ENCODE measurements around the gene EXT2.

DNA sequence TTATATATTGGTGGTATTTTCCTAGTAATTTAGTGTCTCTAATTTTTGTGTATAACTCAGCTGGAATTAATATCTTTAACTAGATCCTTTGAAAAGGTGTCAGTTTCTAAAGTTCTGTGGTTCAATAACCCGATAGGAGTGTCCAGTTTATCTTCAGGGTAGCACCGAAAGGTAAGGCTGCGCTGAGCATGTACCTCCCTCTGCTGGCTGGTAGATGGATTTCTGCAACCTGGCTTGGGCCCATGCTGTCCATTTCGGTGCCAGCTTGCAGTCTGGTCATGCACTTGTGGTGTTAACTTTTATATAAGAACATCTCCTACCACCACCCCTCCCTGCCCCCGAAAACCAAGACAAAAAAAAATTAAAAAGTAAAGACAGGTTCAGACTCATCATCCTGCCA is 24.7 kb downstream of the EXT2 start:
- TF ChIP-seq GATA2 (IDR thresholded peaks at IDR 0.05; ENCODE audit: low read depth, low read length): no peak
- no peak for TF ChIP-seq GATA3 (IDR thresholded peaks at IDR 0.05; ENCODE audit: low read depth, low read length)
